Fibroblast of lung (primary cell): ENCODE measurements around the gene OR6S1.

Experiments
- EZH2 ChIP-seq: IDR thresholded peaks from 2 replicates; pipeline ENCODE4 v1.5.1; 2012; ENCODE audit warnings: low read length, control low read depth, mild to moderate bottlenecking; ENCODE audit errors: missing control alignments
- TF ChIP-seq, protein P1 (sequence below), 2 donors: IDR thresholded peaks in 1 of 2; conservative IDR thresholded peaks in 1 of 2; 1 replicate in 1 of 2; 2 replicates in 1 of 2; pipeline ENCODE4 v1.5.1; 2011 to 2012; ENCODE audit warnings: low read length in 2 of 2, control low read depth in 1 of 2, inconsistent platforms in 1 of 2, low read depth in 1 of 2, mild to moderate bottlenecking in 1 of 2

DNA sequence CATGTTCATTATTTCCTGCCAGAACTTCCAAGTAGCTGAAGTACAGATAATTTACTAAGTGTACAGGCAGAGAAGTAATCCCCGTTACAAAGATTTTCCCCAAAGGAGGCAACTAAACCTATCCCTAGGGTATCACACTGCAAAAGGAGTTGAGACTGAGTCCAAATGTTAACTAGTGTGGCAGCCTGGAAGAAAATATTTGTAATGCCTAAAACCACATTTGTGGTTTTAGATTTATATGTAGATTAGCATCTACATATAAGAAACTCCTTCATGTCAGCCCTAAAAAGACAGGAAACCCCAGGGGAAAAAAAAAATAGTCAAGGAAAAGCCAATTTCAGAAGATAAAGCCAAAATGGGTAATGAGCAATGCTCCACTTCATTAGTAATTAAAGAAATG lies 48.9 kb downstream of the OR6S1 start:
- TF ChIP-seq, protein P1, sequence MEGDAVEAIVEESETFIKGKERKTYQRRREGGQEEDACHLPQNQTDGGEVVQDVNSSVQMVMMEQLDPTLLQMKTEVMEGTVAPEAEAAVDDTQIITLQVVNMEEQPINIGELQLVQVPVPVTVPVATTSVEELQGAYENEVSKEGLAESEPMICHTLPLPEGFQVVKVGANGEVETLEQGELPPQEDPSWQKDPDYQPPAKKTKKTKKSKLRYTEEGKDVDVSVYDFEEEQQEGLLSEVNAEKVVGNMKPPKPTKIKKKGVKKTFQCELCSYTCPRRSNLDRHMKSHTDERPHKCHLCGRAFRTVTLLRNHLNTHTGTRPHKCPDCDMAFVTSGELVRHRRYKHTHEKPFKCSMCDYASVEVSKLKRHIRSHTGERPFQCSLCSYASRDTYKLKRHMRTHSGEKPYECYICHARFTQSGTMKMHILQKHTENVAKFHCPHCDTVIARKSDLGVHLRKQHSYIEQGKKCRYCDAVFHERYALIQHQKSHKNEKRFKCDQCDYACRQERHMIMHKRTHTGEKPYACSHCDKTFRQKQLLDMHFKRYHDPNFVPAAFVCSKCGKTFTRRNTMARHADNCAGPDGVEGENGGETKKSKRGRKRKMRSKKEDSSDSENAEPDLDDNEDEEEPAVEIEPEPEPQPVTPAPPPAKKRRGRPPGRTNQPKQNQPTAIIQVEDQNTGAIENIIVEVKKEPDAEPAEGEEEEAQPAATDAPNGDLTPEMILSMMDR (conservative IDR thresholded peaks at IDR 0.05 in 1 of 2, IDR thresholded peaks at IDR 0.05 in 1 of 2; ENCODE audit: low read depth in 1 of 2, low read length in 2 of 2), result no peak
- no peak for TF ChIP-seq EZH2
